ENCODE data around the gene CDH12.
"Not testable (repeated sequence)": the region's sequence is repeated elsewhere in the genome, so short reads cannot be mapped to it uniquely, and the experiment has no call there.

Gene CDH12

GRCh38 chr5:22649074-22649473 is 204.1 kb downstream of the CDH12 start:
- DNase-seq (ENCODE audit: low spot score): no peak

- DNase-seq (ENCODE audit: low spot score): no peak
Measured at GRCh38 chr5:22644859-22645258, 208.3 kb downstream of the CDH12 start.

- DNase-seq (ENCODE audit: low spot score): no peak
Measured at GRCh38 chr5:22643356-22643755, 209.8 kb downstream of the CDH12 start.

GRCh38 chr5:22631683-22632082 is 221.5 kb downstream of the CDH12 start:
- DNase-seq (ENCODE audit: low spot score): no peak

GRCh38 chr5:22627029-22627428 is 226.1 kb downstream of the CDH12 start:
- DNase-seq (ENCODE audit: low spot score): no peak

DNA sequence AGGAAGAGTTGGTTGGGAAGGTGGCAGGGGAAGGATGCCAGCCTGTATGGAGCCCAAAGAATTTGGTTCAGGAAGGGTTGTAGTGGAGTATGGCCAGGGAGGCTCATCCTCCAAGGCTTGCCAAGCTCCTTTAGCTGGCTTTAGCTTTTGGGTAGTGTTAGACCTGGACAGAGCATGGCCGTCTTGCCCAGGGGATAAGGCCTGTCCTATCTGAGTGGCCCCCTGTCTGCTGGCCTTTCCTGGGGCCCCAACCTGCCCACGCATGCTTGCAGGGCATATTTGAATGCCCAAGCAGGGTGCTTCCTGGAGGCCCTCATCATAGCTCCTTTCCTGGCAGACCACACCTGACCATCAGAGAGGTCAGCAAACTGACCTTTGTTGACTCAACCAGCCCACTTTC is 227.7 kb downstream of the CDH12 start:
- DNase-seq (ENCODE audit: low spot score): no peak

DNA sequence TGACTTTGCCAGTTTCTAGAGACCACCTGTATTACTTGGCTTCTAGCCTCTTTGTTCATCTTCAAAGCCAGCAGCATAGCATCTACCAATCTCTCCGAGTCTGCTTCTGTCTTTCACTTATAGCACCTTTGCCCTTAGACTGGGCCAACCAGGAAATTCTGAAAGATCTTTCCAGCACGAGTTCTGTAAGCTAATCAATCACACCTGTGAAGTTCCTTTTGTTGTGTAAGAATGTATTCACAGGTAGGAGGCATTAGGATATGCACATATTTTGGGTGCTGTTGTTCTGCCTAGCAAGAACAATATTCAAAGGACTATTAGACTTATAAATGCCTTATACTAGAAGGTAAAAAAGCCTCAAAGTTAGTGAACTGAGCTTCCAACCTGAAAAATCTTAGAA is 232.1 kb downstream of the CDH12 start:
- no peak for DNase-seq (ENCODE audit: low spot score)

- no peak for DNase-seq (ENCODE audit: low spot score)
Measured at GRCh38 chr5:22615964-22616363, 237.2 kb downstream of the CDH12 start.

- no peak for DNase-seq (ENCODE audit: low spot score)
Measured at GRCh38 chr5:22614486-22615094, 238.6 kb downstream of the CDH12 start.

DNA sequence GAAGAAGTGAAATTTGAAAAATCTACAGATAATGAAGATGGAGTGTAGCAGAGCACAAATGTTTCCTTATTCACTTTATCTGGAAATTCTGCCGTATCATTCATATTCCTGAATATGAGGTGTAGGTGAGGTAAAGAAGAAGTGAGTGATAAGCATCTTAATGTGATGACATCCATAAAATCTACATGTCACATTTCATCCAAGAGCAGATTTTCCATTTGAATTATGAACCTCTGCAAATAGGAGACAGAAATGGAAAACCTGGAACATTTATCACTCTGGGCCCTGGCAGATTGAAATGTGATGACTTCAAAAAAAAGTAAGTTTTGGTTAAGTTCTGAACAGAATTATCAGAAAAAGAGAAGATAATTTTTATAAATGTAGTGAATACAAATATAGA is 240.2 kb downstream of the CDH12 start:
- DNase-seq (ENCODE audit: low spot score): no peak

DNA sequence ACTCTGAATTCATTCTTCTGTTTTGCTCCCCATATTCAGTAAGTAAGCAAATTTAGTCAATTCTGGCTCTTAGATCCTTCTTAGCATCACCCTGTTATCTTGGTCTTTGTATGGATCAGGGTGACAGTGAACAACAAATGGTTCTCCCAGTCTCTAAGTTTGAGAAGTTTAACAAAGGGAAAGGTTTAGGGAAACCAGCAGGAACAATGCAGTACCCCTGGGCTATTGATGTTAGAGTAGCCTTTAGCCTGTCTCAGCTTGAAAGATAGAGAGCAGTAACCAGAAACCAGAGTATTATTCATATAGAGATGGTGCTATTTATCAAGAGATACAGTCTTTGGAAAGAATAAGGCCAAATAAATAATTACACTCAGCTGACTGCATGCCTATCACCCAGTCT is 241.8 kb downstream of the CDH12 start:
- no peak for DNase-seq (ENCODE audit: low spot score)

GRCh38 chr5:22607498-22607897 is 245.6 kb downstream of the CDH12 start:
- DNase-seq (ENCODE audit: low spot score): not testable (repeated sequence)

- no peak for DNase-seq (ENCODE audit: low spot score)
Measured at GRCh38 chr5:22605473-22605872, 247.7 kb downstream of the CDH12 start.

- no peak for DNase-seq (ENCODE audit: low spot score)
Measured at GRCh38 chr5:22604711-22605110, 248.4 kb downstream of the CDH12 start.

- no peak for DNase-seq (ENCODE audit: low spot score)
Measured at GRCh38 chr5:22598796-22599195, 254.3 kb downstream of the CDH12 start.

- no peak for DNase-seq (ENCODE audit: low spot score)
Measured at GRCh38 chr5:22596404-22596970, 256.7 kb downstream of the CDH12 start.

- no peak for DNase-seq (ENCODE audit: low spot score)
Measured at GRCh38 chr5:22594491-22594890, 258.7 kb downstream of the CDH12 start.

DNA sequence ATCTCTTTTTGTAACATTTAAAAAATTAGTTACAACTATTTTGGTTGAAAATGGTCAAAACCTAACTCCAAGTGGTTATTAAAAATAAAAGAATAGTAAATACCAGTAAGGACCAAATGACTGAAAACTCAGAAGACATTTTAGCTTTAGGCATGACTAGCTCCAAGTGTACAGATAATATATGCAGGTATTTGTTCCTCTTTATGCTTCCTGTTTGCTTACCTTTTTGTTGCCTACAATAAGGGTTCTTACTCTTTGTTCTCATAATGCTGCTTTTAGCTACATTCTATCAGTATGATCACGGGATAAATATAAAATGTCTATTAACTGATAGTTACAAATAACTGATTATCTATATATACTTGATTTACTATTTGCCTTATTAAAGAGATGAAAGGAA is 259.6 kb downstream of the CDH12 start:
- no peak for DNase-seq (ENCODE audit: low spot score)

DNA sequence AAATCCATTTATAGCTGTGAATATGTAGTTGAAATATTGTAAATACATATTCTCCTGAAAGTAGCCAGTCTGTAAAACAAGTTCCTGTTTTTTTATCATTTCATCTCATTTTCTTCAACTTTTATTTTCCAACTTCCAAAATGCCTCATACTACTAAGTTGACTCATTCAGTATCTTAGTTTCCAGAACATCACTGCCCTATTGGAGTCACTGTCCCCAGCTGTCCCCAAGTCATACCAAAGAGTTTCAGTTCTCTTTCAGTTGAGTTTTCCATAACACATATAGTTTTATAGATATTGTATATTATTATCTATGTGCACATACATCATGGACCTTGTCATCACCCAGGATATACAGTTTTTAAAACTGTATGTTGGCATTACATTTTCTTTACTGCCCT is 261.7 kb downstream of the CDH12 start:
- DNase-seq (ENCODE audit: low spot score): no peak

DNA sequence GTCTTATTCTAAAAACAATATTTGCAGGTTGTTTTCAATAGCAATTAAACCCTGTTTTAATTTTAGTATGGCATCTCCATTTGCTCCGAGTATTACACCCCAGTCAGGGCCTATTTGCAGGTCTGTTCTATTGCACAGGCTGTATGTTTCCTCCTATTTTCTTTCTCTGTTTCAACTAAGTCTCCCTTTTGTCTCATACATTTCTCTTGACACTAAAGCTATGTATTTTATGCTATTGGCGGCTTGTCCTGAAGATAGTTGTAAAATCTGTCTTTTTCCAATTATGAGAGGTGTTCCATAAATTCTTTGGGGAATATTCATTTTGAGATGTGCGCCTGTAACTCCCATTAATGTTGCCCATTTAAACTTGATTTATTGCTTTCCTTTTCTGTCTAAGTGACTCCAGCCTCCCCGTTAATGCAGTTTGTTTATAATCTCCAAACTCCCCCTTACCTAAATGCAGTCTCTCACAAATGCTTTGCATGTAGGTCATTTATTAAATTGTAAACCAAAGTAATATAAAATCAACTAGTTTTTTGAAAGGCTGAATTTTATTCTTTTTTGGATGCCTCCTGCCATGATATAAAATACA is 262.4 kb downstream of the CDH12 start:
- DNase-seq (ENCODE audit: low spot score): no peak

DNA sequence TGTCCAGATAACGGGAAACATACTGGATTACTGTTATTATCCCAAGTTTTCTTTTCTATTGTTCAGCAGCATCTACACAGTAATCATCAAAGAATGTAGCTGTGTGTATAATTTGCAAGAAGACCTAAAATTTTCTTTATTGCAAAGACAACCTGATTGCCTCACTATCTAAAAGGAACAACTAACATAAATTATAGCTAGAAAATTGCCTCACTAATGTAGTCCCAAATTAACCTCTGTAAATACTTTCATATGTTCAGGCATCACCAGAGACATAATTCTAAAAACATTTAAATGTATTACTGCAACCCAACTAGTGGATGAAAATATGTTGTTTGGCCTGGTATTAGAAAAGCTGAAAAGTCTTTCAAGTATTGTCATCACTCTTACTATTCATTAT is 275.4 kb downstream of the CDH12 start:
- no peak for DNase-seq (ENCODE audit: low spot score)

DNA sequence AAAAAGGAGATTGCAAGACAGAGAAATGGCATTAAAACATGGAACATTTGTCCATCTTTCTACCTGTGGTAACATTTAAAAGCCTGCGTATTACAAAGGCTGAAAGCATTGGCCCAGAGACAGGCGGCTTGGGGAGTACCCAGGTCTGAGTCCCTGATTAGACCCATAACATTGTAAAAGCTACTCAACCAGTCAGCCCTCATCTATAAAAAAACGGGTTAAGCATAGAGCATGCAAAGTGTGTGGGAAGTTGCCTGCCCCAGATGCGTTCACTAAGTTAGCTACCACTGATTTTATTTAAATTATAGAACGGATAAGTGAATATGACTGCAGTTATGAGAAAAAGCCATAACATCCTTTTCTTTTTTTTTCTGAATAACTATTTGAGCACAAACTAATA is 276.1 kb downstream of the CDH12 start:
- DNase-seq (ENCODE audit: low spot score): no peak

DNA sequence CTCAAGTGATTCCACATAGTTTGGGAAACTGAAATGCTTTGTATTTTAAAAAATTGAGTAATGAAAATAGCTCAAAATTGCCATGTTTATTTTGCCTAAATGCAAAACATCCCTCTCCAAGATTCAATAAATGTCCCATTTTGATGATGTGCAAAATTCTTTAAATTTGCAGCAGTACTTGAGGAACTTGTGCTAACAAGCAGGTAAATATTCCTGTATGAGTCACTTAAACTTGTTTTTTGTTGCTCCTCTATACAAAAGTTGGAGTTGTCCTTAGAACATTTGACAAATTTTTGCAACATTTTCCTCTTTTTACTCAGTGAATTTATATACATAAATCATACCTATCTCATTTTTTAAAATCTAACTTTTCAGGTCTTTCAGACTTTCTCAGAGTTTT is 280.2 kb downstream of the CDH12 start:
- no peak for DNase-seq (ENCODE audit: low spot score)

DNA sequence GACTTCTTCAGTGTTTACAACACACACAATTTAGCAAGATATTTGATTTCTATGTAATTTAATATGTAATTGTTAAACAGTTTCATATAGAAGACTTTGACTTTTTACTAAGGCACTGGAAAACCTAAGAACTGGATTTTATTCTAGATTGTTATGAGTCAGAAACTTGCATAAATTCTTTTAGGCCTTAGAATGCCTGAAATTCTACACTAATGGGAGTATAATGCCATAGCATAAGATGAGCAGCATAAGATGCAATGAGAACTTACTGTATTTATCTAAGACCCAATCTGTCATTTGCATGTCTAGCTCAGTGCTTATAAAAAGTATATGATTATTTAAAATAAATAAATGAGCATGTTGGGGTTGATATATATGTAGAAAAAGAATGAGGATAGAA is 285.2 kb downstream of the CDH12 start:
- DNase-seq (ENCODE audit: low spot score): no peak

Data from left forelimb (tissue), 1 donor.